GM12872 (cell line): ENCODE results near the gene CRY2.

Source experiments
- TF ChIP-seq, protein P1 (sequence below): IDR thresholded peaks from 3 replicates; pipeline ENCODE4 v1.5.1; 2011; ENCODE audit warnings: low read depth, mild to moderate bottlenecking, low read length, moderate library complexity; ENCODE audit not compliant: insufficient read depth

Gene CRY2

DNA sequence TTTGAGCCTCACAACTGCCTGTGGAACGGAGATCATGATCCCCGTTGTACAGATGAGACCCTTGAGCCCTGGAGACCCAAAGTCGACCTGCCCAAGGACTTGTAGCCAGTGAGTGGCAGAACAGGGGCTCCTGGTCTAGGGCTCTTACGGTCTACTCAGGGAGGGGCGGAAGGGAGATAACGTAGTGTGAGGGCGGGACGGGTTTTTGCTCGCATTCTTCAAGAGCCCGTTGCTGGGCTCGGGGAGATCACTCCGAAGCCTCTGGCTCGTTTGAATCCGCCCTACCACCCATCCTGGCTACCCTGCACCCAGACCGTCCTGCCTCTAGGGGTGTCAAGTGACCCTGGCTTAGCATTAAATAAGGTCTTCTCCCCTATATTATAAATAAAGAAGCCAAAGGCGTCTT, 639 bp downstream of the CRY2 start:
- TF ChIP-seq, protein P1, sequence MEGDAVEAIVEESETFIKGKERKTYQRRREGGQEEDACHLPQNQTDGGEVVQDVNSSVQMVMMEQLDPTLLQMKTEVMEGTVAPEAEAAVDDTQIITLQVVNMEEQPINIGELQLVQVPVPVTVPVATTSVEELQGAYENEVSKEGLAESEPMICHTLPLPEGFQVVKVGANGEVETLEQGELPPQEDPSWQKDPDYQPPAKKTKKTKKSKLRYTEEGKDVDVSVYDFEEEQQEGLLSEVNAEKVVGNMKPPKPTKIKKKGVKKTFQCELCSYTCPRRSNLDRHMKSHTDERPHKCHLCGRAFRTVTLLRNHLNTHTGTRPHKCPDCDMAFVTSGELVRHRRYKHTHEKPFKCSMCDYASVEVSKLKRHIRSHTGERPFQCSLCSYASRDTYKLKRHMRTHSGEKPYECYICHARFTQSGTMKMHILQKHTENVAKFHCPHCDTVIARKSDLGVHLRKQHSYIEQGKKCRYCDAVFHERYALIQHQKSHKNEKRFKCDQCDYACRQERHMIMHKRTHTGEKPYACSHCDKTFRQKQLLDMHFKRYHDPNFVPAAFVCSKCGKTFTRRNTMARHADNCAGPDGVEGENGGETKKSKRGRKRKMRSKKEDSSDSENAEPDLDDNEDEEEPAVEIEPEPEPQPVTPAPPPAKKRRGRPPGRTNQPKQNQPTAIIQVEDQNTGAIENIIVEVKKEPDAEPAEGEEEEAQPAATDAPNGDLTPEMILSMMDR: peak; percentile 46; the same call in 2 of the 3 replicates

- TF ChIP-seq, protein P1: no peak
Measured at GRCh38 chr11:45848654-45849081, 1.4 kb downstream of the CRY2 start.

DNA sequence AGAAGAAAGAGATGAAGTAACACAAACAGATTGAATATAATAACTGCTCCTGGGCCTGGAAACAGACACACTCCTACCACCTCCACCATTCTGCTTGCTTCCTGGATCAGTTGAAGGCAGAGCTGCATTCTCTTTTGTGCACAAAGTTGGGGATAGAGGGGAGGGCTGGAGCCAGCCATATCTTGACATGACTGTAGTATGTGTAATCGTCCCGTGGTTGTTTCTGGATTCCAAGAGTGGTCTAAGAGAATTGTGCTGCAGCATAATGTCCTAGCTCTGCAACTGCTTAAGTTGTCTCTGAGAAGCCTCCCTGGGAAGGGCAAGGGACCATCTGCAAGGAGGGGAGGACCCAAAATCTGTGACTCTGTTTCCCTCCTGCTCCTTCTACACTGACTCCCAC, 3.2 kb downstream of the CRY2 start:
- TF ChIP-seq, protein P1: no peak

DNA sequence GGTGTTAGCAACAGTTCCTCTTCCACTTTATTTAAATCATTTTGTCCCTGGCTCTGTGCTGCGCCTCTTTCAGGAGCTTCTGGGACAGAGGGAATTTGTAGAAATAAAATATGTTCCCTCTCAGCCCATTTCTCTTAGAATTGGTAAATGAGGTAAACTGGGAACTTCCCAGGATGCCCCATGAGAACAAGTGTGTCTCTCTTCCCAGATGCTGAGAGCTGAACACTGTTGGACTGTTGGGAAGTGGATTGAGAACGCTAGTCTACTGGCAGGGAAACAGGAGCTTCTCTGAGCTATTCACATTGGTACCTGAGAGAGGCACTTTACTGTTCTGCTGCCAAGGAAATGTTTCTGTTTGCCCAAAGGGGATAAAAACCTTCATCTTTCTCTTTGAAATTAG, 4.0 kb downstream of the CRY2 start:
- TF ChIP-seq, protein P1: no peak

GRCh38 chr11:45852018-45852711, 4.9 kb downstream of the CRY2 start:
- TF ChIP-seq, protein P1: peak; percentile 37; the same call in 1 of the 3 replicates

DNA sequence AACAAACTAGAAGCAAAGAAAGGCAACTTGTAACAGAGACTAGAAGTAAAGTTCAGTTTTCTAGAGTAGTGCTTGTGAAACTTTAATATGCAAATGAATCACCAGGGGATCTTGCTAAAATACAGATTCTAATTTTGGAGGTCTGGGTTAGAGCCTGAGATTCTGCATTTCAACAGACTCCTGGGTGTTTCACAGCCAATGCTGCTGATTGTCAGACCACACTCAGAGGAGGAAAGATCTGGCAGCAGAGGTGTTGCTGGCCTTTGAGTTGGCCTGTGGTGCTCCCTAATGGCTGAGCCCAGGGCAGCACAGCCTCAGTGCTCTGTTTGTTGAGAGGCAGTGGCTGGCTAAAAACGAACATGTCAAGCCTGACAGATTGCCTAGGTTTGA, 5.4 kb downstream of the CRY2 start:
- TF ChIP-seq, protein P1: peak; percentile 44

DNA sequence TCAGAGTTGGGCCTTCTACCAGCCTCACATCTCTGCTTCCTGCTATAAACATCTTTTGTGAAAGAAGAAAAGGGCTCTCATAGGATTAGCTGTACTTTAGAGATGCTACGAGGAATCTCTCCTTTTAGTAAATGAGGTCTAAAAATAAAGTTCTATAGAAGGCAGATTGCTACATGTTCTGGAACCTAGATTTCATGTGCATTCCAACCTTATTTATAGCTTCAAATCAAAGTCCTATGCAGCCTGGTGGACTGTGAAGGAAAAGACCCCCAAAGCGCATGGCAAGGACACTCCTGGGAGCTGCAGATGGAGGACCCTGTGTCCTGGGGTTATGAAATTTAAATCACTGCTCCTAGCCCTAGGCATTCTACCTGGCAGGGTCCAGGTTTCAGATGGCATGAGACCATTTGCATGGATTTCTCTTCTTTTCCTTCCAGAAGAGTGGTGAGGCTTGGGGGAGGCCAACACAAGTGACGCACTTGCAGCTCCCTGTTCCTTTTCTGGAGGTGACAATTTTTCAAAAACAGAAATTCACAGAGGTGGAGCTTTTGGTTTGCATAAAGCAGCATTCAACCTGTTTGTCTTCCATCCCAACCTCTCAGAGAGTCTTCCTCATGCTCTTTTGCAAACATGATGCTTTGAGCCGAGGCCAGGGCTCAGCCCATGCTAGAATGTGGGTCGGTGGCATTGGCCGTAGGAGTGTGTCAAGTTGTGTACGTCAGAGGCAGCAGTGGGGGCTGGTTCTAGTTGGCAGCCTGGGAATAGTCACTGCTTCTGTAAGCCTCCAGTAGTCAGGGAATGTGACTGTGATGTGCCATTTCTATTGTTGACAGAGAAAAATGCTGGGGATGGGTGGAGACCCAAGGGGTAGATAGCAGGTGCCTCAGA, 6.3 kb downstream of the CRY2 start:
- TF ChIP-seq, protein P1: no peak
